ENCODE data around the gene INPP5F.

GRCh38 chr10:119754085-119754484, 28.2 kb downstream of the INPP5F start:
- TF ChIP-seq CTCF (IDR thresholded peaks at IDR 0.05) (no peak), POLR2A (IDR thresholded peaks at IDR 0.05) (no peak)

Data from adrenal gland (tissue), 5 donors.